HG03558 (cell line): Measurements from ENCODE around the gene ARHGEF16.

Source experiments
- ATAC-seq: cut with Tn5 transposase; IDR thresholded peaks from one replicate; pipeline ENCODE4 v1.9.1; 2021; ENCODE audit warnings: moderate number of reproducible peaks; ENCODE audit not compliant: unreplicated experiment; ENCODE audit errors: extremely low read depth

The ARHGEF16 gene

DNA sequence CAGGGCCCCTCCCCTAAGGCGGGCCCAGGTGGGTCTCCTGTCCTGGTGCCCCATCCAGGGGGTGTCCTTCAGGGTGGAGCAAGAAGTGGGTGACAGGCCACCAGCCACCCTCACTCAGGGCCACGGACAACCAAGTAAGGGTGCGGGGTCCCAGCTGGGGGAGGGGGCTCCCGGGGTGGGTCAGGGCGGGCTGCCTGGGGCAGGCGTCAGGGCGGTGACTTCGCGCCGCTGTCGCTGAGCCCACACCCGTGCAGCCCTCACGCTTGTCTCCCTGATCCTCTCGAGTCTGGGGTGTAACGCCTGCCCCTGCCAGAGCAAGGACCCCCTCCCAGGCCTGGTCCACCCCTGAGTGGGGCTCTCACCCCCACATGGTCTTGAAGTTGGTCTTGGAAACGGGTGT, 22.2 kb downstream of the ARHGEF16 start:
- ATAC-seq, result no peak

DNA sequence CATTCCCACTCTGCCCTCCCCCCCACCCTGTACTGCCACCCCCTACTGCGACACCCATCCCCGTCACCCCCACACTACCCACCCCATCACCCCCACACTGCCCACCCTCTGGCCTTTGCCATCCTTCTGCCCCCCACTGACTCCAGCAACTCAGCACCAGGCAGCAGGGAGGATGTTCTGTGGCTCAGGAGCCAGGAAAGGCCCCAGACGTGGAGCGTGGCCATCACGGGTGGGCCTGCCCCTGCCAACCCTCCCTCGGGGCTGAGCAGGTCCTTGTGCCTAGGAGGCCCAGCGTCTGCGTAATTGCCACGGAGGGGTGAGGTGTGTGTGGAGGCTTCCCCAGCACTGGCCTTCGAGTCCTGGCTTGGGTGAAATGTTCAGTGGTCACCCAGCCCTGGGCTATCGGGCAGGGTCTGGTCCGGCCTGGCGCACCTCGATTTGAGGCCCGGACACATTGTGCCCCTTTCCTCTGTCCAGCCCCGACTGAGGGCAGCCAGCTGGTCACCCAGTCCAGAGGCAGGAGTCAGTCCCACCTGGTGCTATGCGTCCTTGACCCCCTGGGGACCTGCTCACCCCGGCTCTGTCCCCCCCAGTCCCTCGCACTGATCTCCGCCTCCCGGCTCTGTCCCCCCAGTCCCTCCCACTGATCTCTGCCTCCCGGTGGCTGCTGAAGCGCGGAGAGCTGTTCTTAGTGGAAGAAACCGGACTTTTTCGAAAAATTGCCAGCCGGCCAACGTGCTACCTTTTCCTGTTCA, 23.0 kb downstream of the ARHGEF16 start:
- ATAC-seq, result no peak

DNA sequence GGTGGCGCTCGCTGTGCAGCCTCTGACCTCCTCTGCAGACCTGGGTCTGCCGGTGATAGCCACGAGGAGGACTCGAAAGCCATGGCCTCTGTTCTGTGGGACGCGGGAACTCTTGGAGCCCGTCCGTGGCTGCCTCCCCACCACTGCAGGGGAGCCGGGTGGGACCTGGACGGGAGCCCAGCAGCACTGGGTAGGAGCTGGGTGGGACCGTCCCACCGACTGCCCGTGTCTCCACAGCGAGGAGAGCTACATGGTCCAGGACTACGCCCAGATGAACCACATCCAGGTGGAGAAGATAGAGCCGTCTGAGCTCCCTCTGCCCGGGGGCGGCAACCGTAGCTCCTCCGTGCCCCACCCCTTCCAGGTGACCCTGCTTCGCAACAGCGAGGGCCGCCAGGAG, 23.7 kb downstream of the ARHGEF16 start:
- no peak for ATAC-seq

DNA sequence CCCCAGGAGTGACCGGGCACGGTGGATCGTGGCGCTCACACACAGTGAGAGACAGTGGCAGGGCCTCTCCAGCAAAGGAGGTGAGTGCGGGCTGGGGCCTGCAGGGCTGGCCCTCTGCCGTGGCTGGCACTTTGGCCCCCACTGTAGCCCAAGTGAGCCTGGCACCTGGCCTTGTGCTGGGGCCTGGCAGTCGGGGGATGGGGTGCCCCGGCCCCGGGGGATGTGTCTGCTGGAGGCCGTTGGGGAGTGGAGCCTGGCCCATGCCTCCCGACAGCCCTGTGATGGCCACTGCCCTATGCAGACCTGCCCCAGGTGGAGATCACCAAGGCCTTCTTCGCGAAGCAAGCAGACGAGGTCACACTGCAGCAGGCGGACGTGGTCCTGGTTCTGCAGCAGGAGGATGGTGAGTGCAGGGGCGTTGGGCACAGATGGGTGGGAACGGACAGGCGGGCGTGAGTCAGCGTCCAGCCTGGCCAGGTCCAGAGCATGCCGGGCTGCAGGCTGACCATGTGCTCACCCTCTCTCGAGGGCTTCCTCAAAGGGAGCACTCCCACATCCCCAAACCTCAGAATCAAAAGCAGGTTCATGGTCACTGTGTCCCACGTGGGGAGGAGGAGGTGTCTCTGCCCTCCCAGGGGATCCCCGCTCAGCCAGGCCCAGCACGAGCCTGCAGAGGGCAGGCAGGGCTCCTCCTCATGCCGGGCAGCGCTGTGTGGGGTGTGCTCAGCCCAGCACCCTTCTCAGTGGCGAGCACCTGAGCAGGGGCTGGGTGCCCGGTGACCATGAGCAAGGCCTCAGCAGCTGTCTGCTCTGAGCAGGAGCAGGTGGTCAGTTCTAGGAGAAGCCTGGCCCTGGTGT, 25.3 kb downstream of the ARHGEF16 start:
- ATAC-seq, result no peak

DNA sequence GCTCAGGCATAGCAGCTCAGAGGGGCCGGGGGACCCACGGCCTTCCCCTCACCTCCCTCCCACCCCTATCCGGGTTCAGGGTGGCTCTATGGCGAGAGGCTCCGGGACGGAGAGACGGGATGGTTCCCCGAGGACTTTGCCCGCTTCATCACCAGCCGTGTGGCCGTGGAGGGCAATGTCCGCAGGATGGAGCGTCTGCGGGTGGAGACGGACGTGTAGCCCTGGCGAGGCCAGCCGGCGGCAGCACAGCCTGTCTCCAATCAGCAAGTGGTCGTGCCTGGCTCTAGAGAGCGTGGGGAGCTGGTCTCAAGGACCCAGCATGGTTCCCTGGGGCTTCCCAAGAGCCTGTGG, 25.9 kb downstream of the ARHGEF16 start:
- no peak for ATAC-seq

DNA sequence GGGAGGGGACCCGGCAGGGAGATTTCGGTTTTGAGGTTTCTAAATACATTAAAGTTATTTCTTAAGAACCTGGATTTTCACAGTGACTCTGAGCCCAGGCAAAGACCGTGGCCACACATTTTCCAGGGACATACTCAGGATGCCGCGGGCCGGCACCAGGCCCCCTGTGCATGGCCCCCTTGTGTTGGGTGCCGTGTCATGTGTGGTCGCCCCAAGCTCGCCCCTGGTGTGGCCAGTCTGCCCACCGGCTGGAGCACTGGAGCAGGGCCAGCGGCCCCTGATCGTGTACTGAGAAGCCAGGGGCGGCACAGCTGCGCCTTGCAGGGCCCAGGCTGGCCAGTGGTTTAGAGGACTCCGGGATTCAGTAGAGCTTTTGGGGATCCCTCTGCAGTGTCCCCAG, 26.6 kb downstream of the ARHGEF16 start:
- no peak for ATAC-seq

DNA sequence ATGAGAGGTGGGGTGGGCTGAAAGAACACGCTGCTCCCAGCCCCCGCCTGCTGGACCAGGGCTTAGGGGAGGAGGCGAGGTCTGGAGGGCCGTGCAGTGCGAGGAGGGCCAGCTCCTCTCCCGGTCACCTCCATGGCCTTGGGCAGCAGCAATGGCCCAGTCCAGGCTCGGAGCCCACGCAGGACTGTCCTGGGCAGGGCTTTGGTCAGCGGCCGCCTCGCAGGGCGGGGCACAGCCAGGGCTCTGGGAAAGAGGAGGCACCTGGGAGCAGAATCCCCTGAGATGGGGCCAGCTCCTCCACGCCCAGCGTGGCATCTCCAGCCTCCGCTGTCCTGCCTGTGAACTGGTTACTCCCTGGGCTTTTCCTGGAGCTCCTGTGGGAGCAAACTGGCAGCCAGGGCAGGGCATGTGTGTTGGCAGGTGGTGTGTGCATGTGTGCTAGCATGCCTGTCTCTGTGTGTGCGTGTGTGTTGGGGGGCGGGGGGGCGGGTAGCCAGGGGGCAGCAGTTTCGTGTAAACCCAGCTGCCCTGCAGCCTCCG, 27.4 kb downstream of the ARHGEF16 start:
- ATAC-seq, result no peak

DNA sequence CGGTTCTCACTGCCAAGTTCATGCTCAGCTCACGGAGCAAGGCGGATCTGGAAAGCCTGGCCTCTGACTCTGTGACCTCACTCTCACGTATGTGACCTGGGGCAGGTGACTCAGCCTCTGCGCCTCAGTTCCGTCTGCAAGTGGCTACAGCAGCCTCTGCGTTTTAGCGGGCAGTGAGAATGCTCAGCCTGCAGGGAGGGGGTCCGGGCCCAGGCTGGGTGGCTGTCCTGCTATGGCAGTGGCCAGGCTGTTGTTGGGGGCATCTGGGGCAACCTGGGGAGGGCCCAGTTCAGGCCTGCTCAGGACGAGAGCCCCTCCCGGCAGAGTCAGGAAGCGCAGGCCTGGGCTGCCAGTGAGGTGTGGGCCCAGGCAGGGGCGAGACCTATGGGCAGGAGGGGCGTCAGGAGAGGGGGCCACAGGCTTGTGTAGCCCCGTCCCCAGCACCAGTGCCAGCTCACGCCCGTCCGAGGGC, 27.9 kb downstream of the ARHGEF16 start:
- ATAC-seq, result no peak

DNA sequence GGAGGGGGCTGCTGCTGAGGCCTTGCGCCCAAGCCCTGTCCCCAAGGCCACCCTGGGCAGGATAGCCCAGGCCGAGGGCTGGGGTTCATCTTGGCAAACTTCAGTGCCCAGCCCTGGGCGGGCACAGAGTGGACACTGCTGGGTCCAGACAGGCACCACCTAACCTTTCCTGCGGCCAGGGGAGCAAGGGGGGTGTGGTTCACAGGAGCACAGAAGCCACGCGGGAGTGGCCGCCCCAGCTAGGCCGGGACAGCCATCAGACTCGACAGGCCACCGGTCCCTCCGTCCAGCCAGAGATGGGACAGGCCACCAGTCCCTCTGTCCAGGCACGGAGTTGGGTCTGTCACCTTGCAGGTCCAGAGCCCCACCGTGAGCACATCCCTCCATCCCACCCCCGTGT, 28.9 kb downstream of the ARHGEF16 start:
- no peak for ATAC-seq

DNA sequence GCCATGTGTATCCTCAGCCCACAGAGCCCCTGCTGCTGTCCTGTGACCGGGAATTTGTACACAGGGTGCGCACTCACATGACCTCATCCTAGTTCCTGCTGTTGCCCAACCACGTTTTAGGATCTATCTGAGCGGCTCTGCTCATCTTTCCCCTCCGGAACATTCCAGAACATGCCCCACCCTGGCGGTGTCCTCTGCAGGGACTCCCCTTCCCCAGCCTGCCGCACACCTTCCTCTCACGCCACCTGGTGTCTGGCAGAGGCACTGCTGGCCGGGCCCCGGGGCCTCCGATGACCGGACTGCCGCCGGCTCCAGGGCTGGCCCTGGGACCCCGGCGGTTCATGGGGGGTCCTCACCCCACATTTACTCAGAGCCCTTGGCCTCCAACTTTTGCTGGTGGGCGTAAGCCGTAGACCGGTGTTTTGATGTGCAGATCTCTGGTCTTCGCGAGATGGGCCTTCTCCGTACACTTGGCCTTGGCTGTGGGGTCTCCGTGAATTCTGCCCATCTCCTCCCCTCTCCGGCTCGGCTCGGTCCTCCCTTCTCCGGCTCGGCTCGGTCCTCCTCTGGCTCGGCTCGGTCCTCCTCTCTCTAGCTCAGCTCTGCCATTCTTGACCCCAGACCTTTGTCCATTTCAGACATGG, 29.5 kb downstream of the ARHGEF16 start:
- no peak for ATAC-seq

DNA sequence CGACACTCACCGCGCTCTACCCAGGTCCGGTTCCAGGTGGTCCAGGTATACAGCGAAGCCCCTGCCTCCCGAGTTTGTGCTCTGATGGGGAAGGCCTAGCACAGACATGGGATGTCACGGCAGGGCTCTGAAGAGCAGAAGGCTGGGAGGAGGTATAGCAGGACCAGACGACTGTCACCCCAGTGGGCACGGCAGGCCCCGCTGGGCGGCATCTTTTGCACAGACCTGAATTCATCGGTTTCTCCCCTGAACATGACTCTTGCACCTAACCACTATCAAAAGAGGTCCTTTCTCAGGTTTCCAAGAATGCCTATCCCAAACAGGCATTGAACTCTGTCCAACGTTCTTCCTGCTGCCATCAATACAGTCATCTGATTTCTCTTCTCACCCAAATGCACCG, 30.6 kb downstream of the ARHGEF16 start:
- no peak for ATAC-seq

DNA sequence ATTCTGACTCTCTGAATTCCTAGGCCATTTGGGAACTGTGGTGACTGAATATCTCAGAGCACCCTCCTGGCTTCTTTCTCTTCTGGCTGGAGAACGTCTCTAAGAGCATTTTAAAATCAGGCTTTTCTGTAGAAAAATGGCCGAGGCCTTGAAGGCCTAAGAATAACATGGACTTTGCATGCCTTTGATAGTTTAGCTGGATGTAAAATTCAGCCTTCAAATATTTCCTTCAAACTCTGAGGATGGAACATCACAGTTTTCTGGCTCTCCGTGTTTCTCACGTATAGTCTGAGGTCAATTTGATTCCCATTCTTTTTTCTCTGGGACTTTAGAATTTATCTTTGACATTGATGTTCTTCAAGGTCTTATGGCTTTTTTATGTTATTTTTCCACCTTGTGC, 34.0 kb downstream of the ARHGEF16 start:
- no peak for ATAC-seq

DNA sequence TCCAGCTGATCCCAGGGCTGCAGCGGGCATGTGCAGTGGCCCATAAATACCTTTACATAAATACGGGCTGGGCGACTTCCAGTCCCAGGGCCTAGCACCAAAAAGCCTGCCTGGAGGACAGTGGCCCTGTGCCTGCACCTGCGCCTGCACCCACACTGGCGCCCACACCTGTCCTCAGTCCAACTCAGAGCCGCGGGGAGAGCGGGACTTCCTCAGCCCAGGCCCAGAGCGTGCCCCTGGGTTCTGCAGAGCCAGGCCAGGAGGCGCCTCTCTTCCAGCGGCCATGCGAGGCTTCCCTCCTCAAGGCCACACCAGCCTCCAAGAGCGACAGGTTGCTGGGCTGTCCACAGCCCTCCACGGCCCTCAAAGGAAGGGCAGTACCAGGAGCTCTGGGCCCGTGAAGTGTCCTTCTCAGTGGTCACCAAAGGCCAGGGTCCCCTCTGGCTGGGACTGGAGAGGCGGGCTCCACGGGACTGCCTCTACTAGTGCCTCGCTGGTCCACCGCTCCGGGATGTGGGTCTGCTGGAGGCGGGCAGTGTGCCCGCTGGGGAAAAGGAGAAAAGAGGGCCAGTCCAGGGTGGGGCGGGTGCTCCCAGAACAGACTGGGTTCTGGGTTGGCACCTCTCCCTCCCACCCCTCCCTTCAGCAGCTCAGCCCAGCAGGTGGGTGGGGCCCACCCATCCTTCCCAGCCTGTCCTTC, 35.7 kb downstream of the ARHGEF16 start:
- no peak for ATAC-seq

DNA sequence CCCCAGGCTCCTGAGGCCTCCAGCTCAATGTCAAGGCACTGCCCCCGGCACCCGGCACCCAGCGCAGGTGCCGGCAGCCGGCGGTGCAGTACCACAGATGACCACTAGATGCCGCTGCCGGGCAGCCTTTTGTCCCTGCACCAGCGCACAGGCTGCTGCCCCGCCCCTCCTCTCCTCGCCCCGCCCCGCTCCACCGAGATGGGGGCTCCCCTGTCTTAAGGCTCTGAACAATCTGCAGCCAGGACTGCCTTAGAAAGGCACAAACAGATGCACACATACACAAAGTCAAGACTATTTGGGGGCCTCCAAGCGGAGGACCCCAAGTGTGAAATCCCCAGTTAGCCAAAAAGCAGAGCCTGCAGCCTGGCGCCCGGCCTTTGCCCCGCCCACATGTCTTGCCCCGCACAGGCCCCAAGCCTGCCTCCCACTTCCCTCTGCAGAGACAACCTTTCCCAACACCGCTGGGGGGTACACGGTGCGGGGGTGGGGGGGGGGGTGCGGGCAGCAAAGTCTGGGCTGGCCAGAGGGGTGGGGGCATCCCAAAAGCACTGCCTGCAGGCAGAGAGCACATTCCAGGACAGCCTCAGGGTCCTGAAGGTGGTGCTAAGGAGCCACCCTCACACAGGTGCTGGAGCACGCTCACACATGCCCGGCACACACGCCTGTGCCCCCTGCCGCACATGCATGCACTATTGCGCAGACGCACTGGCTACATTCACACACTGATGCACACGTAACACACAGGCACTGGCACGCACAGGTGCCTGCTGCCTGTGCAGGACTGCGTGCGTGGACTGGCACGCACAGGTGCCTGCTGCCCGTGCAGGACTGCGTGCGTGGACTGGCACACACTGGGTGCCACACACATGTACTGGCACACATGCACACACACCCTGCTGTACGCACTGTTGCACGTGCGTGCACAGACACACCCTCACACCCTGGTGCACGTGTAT, 37.1 kb downstream of the ARHGEF16 start:
- no peak for ATAC-seq

DNA sequence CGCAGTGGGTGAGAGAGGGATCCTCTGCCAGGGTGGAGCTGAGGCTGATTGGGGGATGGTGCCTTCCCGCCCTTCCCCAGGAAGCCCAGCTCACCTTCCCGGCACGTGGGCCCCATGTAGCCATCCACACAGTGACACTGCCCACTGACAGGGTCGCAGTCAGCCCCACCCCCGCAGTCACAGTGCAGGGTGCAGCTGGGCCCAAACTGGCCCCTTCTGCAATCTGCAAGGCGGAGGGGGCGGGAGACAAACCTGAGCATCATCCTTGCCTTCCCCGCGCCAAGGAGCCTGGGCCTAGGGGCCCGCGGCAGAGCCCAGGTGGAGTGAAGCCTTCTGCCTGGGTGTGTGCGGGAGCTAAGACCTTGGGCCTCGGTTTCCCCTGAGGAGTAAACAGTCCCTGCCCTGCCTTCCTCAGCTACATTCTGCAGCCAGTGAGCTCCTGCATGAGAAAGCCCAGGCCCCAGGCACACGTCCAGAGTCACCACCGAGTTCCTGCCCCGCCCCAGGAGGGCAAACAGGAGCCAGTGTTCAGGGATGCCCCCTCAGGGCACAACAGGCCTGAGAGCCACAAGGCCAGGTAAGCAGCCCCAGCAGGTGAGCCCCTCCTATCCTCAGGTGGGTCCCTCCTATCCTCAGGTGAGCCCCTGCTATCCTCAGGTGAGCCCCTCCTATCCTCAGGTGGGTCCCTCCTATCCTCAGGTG, 38.2 kb downstream of the ARHGEF16 start:
- ATAC-seq, result no peak

DNA sequence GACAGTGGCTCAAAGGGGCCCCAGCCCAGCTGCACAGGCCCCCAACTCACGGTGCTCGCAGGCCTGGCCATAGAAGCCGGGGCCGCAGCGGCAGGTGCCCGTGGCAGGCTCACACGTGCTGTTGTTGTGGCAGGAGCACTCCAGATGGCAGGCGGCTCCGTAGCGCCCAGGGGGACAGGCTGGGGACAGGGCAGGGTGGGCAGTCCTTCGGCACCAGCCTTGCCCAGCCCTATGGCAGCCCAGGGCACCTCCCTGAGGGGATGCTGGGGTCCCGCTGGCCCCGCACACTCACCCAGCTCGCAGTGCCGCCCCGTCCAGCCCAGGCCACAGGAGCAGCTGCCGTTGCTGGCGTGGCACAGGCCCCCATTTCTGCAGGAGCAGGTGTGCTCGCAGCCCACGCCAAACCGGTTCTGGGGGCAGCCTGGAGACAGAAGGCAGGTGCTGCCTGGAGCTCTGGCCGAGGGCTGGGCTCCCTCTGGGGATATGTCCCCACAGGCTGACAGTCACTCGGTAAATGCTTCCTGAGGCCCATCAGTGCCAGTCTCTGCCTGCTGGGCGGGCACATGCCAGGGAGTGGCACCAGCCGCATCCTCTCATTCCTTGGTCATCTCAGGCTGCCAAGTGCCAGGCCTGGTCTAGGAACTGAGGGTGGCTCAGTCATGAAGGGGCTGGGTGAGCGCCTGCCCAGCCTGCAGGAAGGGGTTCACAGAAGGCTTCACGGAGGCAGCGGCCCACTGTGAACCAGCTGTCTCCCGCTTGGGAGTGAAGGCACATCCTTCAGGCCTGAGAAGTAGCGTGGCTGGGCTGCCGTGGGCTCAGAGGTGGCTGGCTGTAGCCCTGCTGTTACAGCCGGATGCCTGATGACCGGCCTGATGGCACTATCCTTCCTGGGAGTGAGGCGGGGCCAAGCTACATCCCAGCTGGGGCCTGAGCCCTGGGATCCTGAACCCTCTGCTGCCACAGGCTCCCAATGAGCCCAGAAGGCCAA, 40.1 kb downstream of the ARHGEF16 start:
- ATAC-seq, result no peak
